MM.1S (cell line): ENCODE results near the gene GFRA1.
"Not testable (repeated sequence)": the region's sequence is repeated elsewhere in the genome, so short reads cannot be mapped to it uniquely, and the experiment has no call there.

Experiments used
- DNase-seq: peaks from one replicate; pipeline ENCODE4 v3.0.0-alpha.2; 2015
- H2AFZ ChIP-seq: fragments of 300-600 bp; sonication (generic); 2 replicates; pipeline ENCODE4 v1.6.0; 2016; ENCODE audit warnings: antibody characterized with exemption, low read length
- H3F3A ChIP-seq: fragments of 300-600 bp; sonication (generic); 2 replicates; pipeline ENCODE4 v1.6.1; 2016; ENCODE audit warnings: mild to moderate bottlenecking, antibody characterized with exemption, low read length, moderate library complexity, mixed read lengths; ENCODE audit not compliant: insufficient read depth
- H3K27ac ChIP-seq: fragments of 300-600 bp; sonication (generic); 2 replicates; pipeline ENCODE4 v1.5.1; 2016; ENCODE audit warnings: mild to moderate bottlenecking, low read length
- H3K27me3 ChIP-seq: fragments of 300-600 bp; sonication (generic); replicated peaks from 2 replicates; pipeline ENCODE4 v1.6.0; 2016; ENCODE audit warnings: low read length; ENCODE audit not compliant: insufficient read depth
- H3K36me3 ChIP-seq: fragments of 300-600 bp; sonication (generic); replicated peaks from 2 replicates; pipeline ENCODE4 v1.6.1; 2016; ENCODE audit warnings: mild to moderate bottlenecking, low read length, mixed read lengths; ENCODE audit not compliant: insufficient read depth
- H3K4me1 ChIP-seq: fragments of 300-600 bp; sonication (generic); 2 replicates; pipeline ENCODE4 v1.6.1; 2016; ENCODE audit warnings: low read length, mixed read lengths
- H3K4me2 ChIP-seq: fragments of 300-600 bp; sonication (generic); 2 replicates; pipeline ENCODE4 v1.6.0; 2016; ENCODE audit warnings: low read depth, low read length
- H3K4me3 ChIP-seq: fragments of 300-600 bp; sonication (generic); 2 replicates; pipeline ENCODE4 v1.5.1; 2016; ENCODE audit warnings: low read length, mixed read lengths
- H3K79me2 ChIP-seq: fragments of 300-600 bp; sonication (generic); 2 replicates; pipeline ENCODE4 v1.6.1; 2016; ENCODE audit warnings: mixed run types, low read length, mixed read lengths
- H3K9ac ChIP-seq: fragments of 300-600 bp; sonication (generic); 2 replicates; pipeline ENCODE4 v1.6.1; 2016; ENCODE audit warnings: low read length, mixed read lengths
- H3K9me2 ChIP-seq: fragments of 300-600 bp; sonication (generic); replicated peaks from 2 replicates; pipeline ENCODE4 v1.6.1; 2016; ENCODE audit warnings: mild to moderate bottlenecking, low read length, mixed read lengths; ENCODE audit not compliant: insufficient read depth
- H3K9me3 ChIP-seq: fragments of 300-600 bp; sonication (generic); replicated peaks from 2 replicates; pipeline ENCODE4 v1.6.1; 2016; ENCODE audit warnings: mild to moderate bottlenecking, low read length, mixed read lengths; ENCODE audit not compliant: insufficient read depth
- H4K20me1 ChIP-seq: fragments of 300-600 bp; sonication (generic); 2 replicates; pipeline ENCODE4 v1.6.1; 2016; ENCODE audit warnings: mild to moderate bottlenecking, low read length, moderate library complexity, mixed read lengths; ENCODE audit not compliant: insufficient read depth
- CTCF ChIP-seq: fragments of 300-600 bp; sonication (generic); IDR thresholded peaks from 2 replicates; pipeline ENCODE4 v1.5.1; 2016; ENCODE audit warnings: antibody characterized with exemption, low read length, mixed read lengths
- EZH2 ChIP-seq: fragments of 300-600 bp; sonication (generic); optimal IDR thresholded peaks from 2 replicates; pipeline ENCODE3; 2017; ENCODE audit warnings: low read depth, mild to moderate bottlenecking, antibody characterized with exemption, low read length, mixed read lengths
- EZH2phosphoT487 ChIP-seq: fragments of 300-600 bp; sonication (generic); IDR thresholded peaks from 2 replicates; pipeline ENCODE4 v1.6.1; 2018; ENCODE audit warnings: antibody characterized with exemption, low read length

The GFRA1 gene

GRCh38 chr10:116055917-116056252, 217.1 kb downstream of the GFRA1 start:
- no peak overlapping the region for H3K27ac ChIP-seq
- H3K9ac ChIP-seq = no peak overlapping the region
- H2AFZ ChIP-seq = no peak overlapping the region
- H3K79me2 ChIP-seq = no peaks in the 10 kb centered on the region
- no peaks in the 10 kb centered on the region for H4K20me1 ChIP-seq
- no peak overlapping the region for H3K4me3 ChIP-seq
- H3F3A ChIP-seq = no peaks in the 10 kb centered on the region
- no peak for DNase-seq
- no peak overlapping the region for H3K4me2 ChIP-seq
- no peaks in the 10 kb centered on the region for H3K27me3 ChIP-seq
- H3K9me3 ChIP-seq = no peaks in the 10 kb centered on the region
- H3K36me3 ChIP-seq = no peaks in the 10 kb centered on the region
- H3K9me2 ChIP-seq = no peaks in the 10 kb centered on the region
- H3K4me1 ChIP-seq = no peaks in the 10 kb centered on the region
- TF ChIP-seq CTCF (no peak), EZH2phosphoT487 (no peak), EZH2 (no peak)

- TF ChIP-seq CTCF (no peak), EZH2 (no peak), EZH2phosphoT487 (no peak)
- DNase-seq = no peak
- H3K9me2 ChIP-seq = no peaks in the 10 kb centered on the region
- H3K36me3 ChIP-seq = no peaks in the 10 kb centered on the region
- H3K4me2 ChIP-seq = no peak overlapping the region
- no peak overlapping the region for H3K4me3 ChIP-seq
- no peaks in the 10 kb centered on the region for H3K9me3 ChIP-seq
- no peaks in the 10 kb centered on the region for H3K27me3 ChIP-seq
- no peak overlapping the region for H2AFZ ChIP-seq
- H3K79me2 ChIP-seq = no peaks in the 10 kb centered on the region
- no peaks in the 10 kb centered on the region for H4K20me1 ChIP-seq
- H3K4me1 ChIP-seq = no peaks in the 10 kb centered on the region
- no peak overlapping the region for H3K9ac ChIP-seq
- no peaks in the 10 kb centered on the region for H3F3A ChIP-seq
- no peak overlapping the region for H3K27ac ChIP-seq
Measured at GRCh38 chr10:116055252-116055916, 217.6 kb downstream of the GFRA1 start.

GRCh38 chr10:116053910-116054309, 219.1 kb downstream of the GFRA1 start:
- no peaks in the 10 kb centered on the region for H3K4me1 ChIP-seq
- H3F3A ChIP-seq = no peaks in the 10 kb centered on the region
- H3K9me2 ChIP-seq = no peaks in the 10 kb centered on the region
- H3K9me3 ChIP-seq = no peaks in the 10 kb centered on the region
- no peak overlapping the region for H3K4me3 ChIP-seq
- TF ChIP-seq EZH2 (no peak), CTCF (no peak), EZH2phosphoT487 (no peak)
- H2AFZ ChIP-seq = no peak overlapping the region
- H3K9ac ChIP-seq = no peak overlapping the region
- no peak for DNase-seq
- no peaks in the 10 kb centered on the region for H3K79me2 ChIP-seq
- H4K20me1 ChIP-seq = no peaks in the 10 kb centered on the region
- no peak overlapping the region for H3K4me2 ChIP-seq
- H3K27ac ChIP-seq = no peak overlapping the region
- H3K27me3 ChIP-seq = no peaks in the 10 kb centered on the region
- no peaks in the 10 kb centered on the region for H3K36me3 ChIP-seq

GRCh38 chr10:116053009-116053730, 219.8 kb downstream of the GFRA1 start:
- H3K36me3 ChIP-seq, H4K20me1 ChIP-seq, H3K4me2 ChIP-seq, H3K9me3 ChIP-seq, H2AFZ ChIP-seq, H3K79me2 ChIP-seq, H3K27ac ChIP-seq, H3F3A ChIP-seq, DNase-seq, H3K9me2 ChIP-seq, H3K4me3 ChIP-seq, H3K9ac ChIP-seq, H3K27me3 ChIP-seq, H3K4me1 ChIP-seq: not testable (repeated sequence)

GRCh38 chr10:116052522-116052921, 220.5 kb downstream of the GFRA1 start:
- not testable (repeated sequence) for H3F3A ChIP-seq, H3K4me1 ChIP-seq, H3K27me3 ChIP-seq, H3K9me2 ChIP-seq, H3K9me3 ChIP-seq, H3K4me2 ChIP-seq, H3K4me3 ChIP-seq, H3K9ac ChIP-seq, H3K79me2 ChIP-seq, H4K20me1 ChIP-seq, H3K27ac ChIP-seq, DNase-seq, H3K36me3 ChIP-seq, H2AFZ ChIP-seq
